Stimulated activated CD4-positive, alpha-beta T cell treated with anti-CD3 and anti-CD28 coated beads, TNF-alpha, amount 100 ng/mL, for 1 hour (primary cell): Measurements from ENCODE around the gene MYOG.

ENCODE experiments used
- DNase-seq, 3 donors: peaks; one replicate each; pipeline ENCODE4 v3.0.0-alpha.2; 2020; ENCODE audit warnings: low read depth in 3 of 3, low spot score in 1 of 3

Gene MYOG

GRCh38 chr1:203048086-203048485 is 37.7 kb downstream of the MYOG start:
- DNase-seq, result no peak

GRCh38 chr1:203046984-203047630 is 38.7 kb downstream of the MYOG start:
- no peak for DNase-seq

GRCh38 chr1:203045821-203046594 is 39.8 kb downstream of the MYOG start:
- no peak for DNase-seq

GRCh38 chr1:203045336-203045735 is 40.5 kb downstream of the MYOG start:
- no peak for DNase-seq

GRCh38 chr1:203044546-203045250 is 41.1 kb downstream of the MYOG start:
- no peak for DNase-seq

- no peak for DNase-seq
These were observed 41.8 kb downstream of the MYOG start for GRCh38 chr1:203043830-203044545.

GRCh38 chr1:203041351-203041932 is 44.4 kb downstream of the MYOG start:
- no peak for DNase-seq

GRCh38 chr1:203040513-203041275 is 45.1 kb downstream of the MYOG start:
- DNase-seq, result no peak

GRCh38 chr1:203039609-203040512 is 46.0 kb downstream of the MYOG start:
- no peak for DNase-seq

GRCh38 chr1:203038891-203039608 is 46.8 kb downstream of the MYOG start:
- DNase-seq, result peak in 2 of 3 donors; percentile 27 to 55

GRCh38 chr1:203038217-203038741 is 47.5 kb downstream of the MYOG start:
- no peak for DNase-seq

GRCh38 chr1:203037509-203038190 is 48.2 kb downstream of the MYOG start:
- DNase-seq, result no peak

- no peak for DNase-seq
These were observed 49.3 kb downstream of the MYOG start for GRCh38 chr1:203036537-203036936.

- no peak for DNase-seq
These were observed 49.7 kb downstream of the MYOG start for GRCh38 chr1:203036135-203036534.

GRCh38 chr1:203035111-203036000 is 50.5 kb downstream of the MYOG start:
- DNase-seq, result no peak

GRCh38 chr1:203034422-203035110 is 51.2 kb downstream of the MYOG start:
- no peak for DNase-seq
